HCT116 (cell line): Measurements from ENCODE around the gene LTO1. TPM values are rescaled to one million over a fixed set of nuclear protein-coding genes. Genes with fewer than 3 reads are reported as not detected.

Source experiments
- ATAC-seq: fragments of 200-7000 bp; cut with Tn5 transposase; 2 replicates; pipeline ENCODE4 v1.9.1; 2020; ENCODE audit warnings: mild to moderate bottlenecking, moderate library complexity
- BruUV-seq: library from RNA; stranded (reverse); fragments of 400-500 nt; replicated peaks from 2 replicates; lab custom pipeline; 2021; lab: Mats Ljungman, UMichigan
- CTCF ChIA-PET: fragments of 300-600 bp; sonication (Branson Sonifier 250); formaldehyde crosslinking; loops from one replicate; lab custom pipeline; 2021; ENCODE audit warnings: antibody characterized with exemption; lab: Charles Lee
- POLR2A ChIA-PET: fragments of 300-600, 350-600 bp; sonication (Branson Sonifier 250); formaldehyde crosslinking; loops from one replicate; lab custom pipeline; 2021; ENCODE audit warnings: antibody characterized with exemption; lab: Charles Lee
- RAD21 ChIA-PET, 2 experiments: fragments of 300-600 bp; sonication (Branson Sonifier 250); formaldehyde crosslinking; loops; one replicate each; lab custom pipeline; 2023; ENCODE audit warnings: low total read pairs in 2 of 2; ENCODE audit not compliant: uncharacterized antibody in 2 of 2, unreplicated experiment in 2 of 2, low non-redundant PET in 1 of 2; lab: Charles Lee
- DNase-seq: peaks from one replicate; pipeline ENCODE4 v3.0.0-alpha.2; 2010; ENCODE audit warnings: low read depth, low spot score
- H2AFZ ChIP-seq: fragments of 200-600 bp; shearing (Covaris generic), sonication (generic); 2 replicates; pipeline ENCODE4 v1.6.1; 2017; ENCODE audit warnings: low read depth, mixed run types, mixed read lengths, antibody characterized with exemption, low read length; ENCODE audit not compliant: poor library complexity, severe bottlenecking
- H3K27ac ChIP-seq: 2 replicates; pipeline ENCODE4 v1.5.1; 2012; ENCODE audit warnings: low read depth, low read length
- H3K27me3 ChIP-seq: fragments of 200-600 bp; sonication (generic); 2 replicates; pipeline ENCODE4 v1.6.1; 2016; ENCODE audit warnings: mixed run types, low read length, mixed read lengths; ENCODE audit not compliant: insufficient read depth
- H3K36me3 ChIP-seq, 2 experiments: fragments of 200-500 bp in 1 of 2; fragments of 200-600 bp in 1 of 2; sonication (Bioruptor generic) in 1 of 2; sonication (generic) in 1 of 2; 2 replicates each; pipeline versions ENCODE4 v1.5.1 to v1.6.1; 2014 to 2016; ENCODE audit warnings: low read length in 2 of 2, inconsistent platforms in 1 of 2, mixed read lengths in 1 of 2, mixed run types in 1 of 2; ENCODE audit not compliant: insufficient read depth in 2 of 2, control insufficient read depth in 1 of 2
- H3K4me1 ChIP-seq, 2 experiments: fragments of 200-600 bp in 1 of 2; sonication (generic) in 1 of 2; 2 replicates each; pipeline versions ENCODE4 v1.5.1 to v1.6.1; 2012 to 2017; ENCODE audit warnings: low read length in 2 of 2, inconsistent platforms in 1 of 2, mild to moderate bottlenecking in 1 of 2, mixed read lengths in 1 of 2, mixed run types in 1 of 2, moderate library complexity in 1 of 2; ENCODE audit not compliant: insufficient read depth in 2 of 2, control insufficient read depth in 1 of 2
- H3K4me2 ChIP-seq: fragments of 200-600 bp; sonication (generic); 2 replicates; pipeline ENCODE4 v1.6.1; 2017; ENCODE audit warnings: mixed run types, low read length, mixed read lengths
- H3K4me3 ChIP-seq, 2 experiments: fragments of 200-600 bp in 1 of 2; sonication (generic) in 1 of 2; replicated peaks in 1 of 2; 2 replicates each; pipeline ENCODE4 v1.5.1; 2011 to 2016; ENCODE audit warnings: low read length in 2 of 2, control low read depth in 1 of 2, low read depth in 1 of 2, mild to moderate bottlenecking in 1 of 2, mixed read lengths in 1 of 2, mixed run types in 1 of 2
- H3K79me2 ChIP-seq: fragments of 200-600 bp; sonication (generic); 2 replicates; pipeline ENCODE4 v1.6.1; 2017; ENCODE audit warnings: mild to moderate bottlenecking, mixed run types, low read length, moderate library complexity, mixed read lengths; ENCODE audit not compliant: insufficient read depth
- H3K9ac ChIP-seq: fragments of 200-600 bp; sonication (generic); 2 replicates; pipeline ENCODE4 v1.6.1; 2016; ENCODE audit warnings: low read length, mixed read lengths
- H3K9me2 ChIP-seq: fragments of 200-600 bp; sonication (generic), shearing (Covaris generic); 2 replicates; pipeline ENCODE4 v1.6.1; 2017; ENCODE audit warnings: mixed run types, mild to moderate bottlenecking, moderate library complexity; ENCODE audit not compliant: insufficient read depth
- H3K9me3 ChIP-seq, 2 experiments: fragments of 200-500 bp in 1 of 2; fragments of 200-600 bp in 1 of 2; sonication (Bioruptor generic) in 1 of 2; sonication (generic) in 1 of 2; 2 replicates each; pipeline ENCODE4 v1.6.1; 2014 to 2017; ENCODE audit warnings: low read length in 2 of 2, mixed read lengths in 2 of 2, inconsistent platforms in 1 of 2, low read depth in 1 of 2, mild to moderate bottlenecking in 1 of 2, mixed run types in 1 of 2, moderate library complexity in 1 of 2; ENCODE audit not compliant: control insufficient read depth in 1 of 2, insufficient read depth in 1 of 2
- H4K20me1 ChIP-seq: fragments of 200-600 bp; sonication (generic), shearing (Covaris generic); 2 replicates; pipeline ENCODE4 v1.6.1; 2017; ENCODE audit warnings: mixed run types, mild to moderate bottlenecking, moderate library complexity; ENCODE audit not compliant: insufficient read depth
- ATF3 ChIP-seq: IDR thresholded peaks from 2 replicates; pipeline ENCODE4 v1.6.1; 2012
- CTCF ChIP-seq, 3 experiments: fragments of 200-600 bp in 1 of 3; sonication (generic) in 1 of 3; IDR thresholded peaks in 2 of 3; conservative IDR thresholded peaks in 1 of 3; 2 replicates each; pipeline ENCODE4 v1.5.1; 2012 to 2017; ENCODE audit warnings: low read depth in 2 of 3, low read length in 2 of 3, antibody characterized with exemption in 1 of 3, borderline replicate concordance in 1 of 3, control low read depth in 1 of 3, mild to moderate bottlenecking in 1 of 3, mixed read lengths in 1 of 3, mixed run types in 1 of 3, moderate library complexity in 1 of 3; ENCODE audit not compliant: insufficient read depth in 1 of 3
- EGR1 ChIP-seq: IDR thresholded peaks from 2 replicates; pipeline ENCODE4 v1.6.1; 2012; ENCODE audit warnings: low read depth
- ELF1 ChIP-seq: IDR thresholded peaks from 2 replicates; pipeline ENCODE4 v1.6.1; 2012; ENCODE audit warnings: low read depth, borderline replicate concordance
- FOSL1 ChIP-seq: IDR thresholded peaks from 2 replicates; pipeline ENCODE4 v1.6.1; 2012; ENCODE audit warnings: low read depth
- JUND ChIP-seq: IDR thresholded peaks from 2 replicates; pipeline ENCODE4 v1.6.1; 2012
- POLR2AphosphoS5 ChIP-seq: IDR thresholded peaks from 2 replicates; pipeline ENCODE4 v1.6.1; 2011; ENCODE audit warnings: mild to moderate bottlenecking, low read depth, low read length, moderate library complexity
- RAD21 ChIP-seq: IDR thresholded peaks from 2 replicates; pipeline ENCODE4 v1.6.1; 2012; ENCODE audit warnings: low read depth, mild to moderate bottlenecking
- TCF7L2 ChIP-seq: IDR thresholded peaks from 2 replicates; pipeline ENCODE4 v1.7.0; 2011; ENCODE audit warnings: borderline replicate concordance, inconsistent platforms; ENCODE audit not compliant: insufficient read depth, insufficient read length; ENCODE audit errors: extremely low read depth
- ZFX ChIP-seq: fragments of 450-650 bp; IDR thresholded peaks from 2 replicates; pipeline ENCODE4 v1.6.1; 2017
- ZNF274 ChIP-seq: fragments of 200-500 bp; sonication (Bioruptor generic); IDR thresholded peaks from 2 replicates; pipeline ENCODE4 v1.6.1; 2014; ENCODE audit warnings: mild to moderate bottlenecking, low read depth, low read length, inconsistent platforms
- intact Hi-C: fragments of 100-400 bp; cut with micrococcal nuclease; formaldehyde crosslinking; loops from 2 replicates; pipeline ENCODE4 v1.10.0; 2022
- total RNA-seq: library from RNA; stranded (reverse); gene quantifications from one replicate; pipeline ENCODE4 v1.2.1, GENCODE V29; 2021; ENCODE audit not compliant: unreplicated experiment

LTO1 gene
- total RNA-seq, 1 experiment from 2014 or later, result 21.3 TPM

- Histone ChIP-seq H3K9me2 (no peaks in the 10 kb centered on the region), H2AFZ (no peak overlapping the region), H3K4me1 (peaks cover 7 to 19% of the 10 kb centered on the region in 2 experiments; a peak in 3 of 4 replicates), H3K4me2 (0 out of 2 replicates have a peak overlapping the region, but pooled peaks have one; percentile 12), H4K20me1 (no peaks in the 10 kb centered on the region), H3K9me3 (no peaks in the 10 kb centered on the region), H3K27me3 (no peaks in the 10 kb centered on the region), H3K36me3 (peaks cover 0 to 6% of the 10 kb centered on the region in 2 experiments; a peak in 1 of 4 replicates), H3K27ac (no peak overlapping the region), H3K4me3 (no peak overlapping the region), H3K9ac (no peak overlapping the region), H3K79me2 (no peaks in the 10 kb centered on the region)
- intact Hi-C loops, result loop anchor here (5.0 kb wide), 1 partner anchor 84 kb away; no protein-coding TSS in a partner anchor
- RAD21 ChIA-PET, result interaction anchor here in 1 of 2 experiments (1.3 to 1.4 kb wide), 2 partner anchors 14 to 480 kb away, joined by 5 read pairs; no protein-coding TSS in a partner anchor
- BruUV-seq, result no TSS peak
- no peak for TF ChIP-seq JUND
- TF ChIP-seq ATF3, result no peak
- TF ChIP-seq RAD21, result peak; percentile 73
- TF ChIP-seq ZNF274, result no peak
- no peak for TF ChIP-seq FOSL1
- TF ChIP-seq ELF1, result no peak
- TF ChIP-seq EGR1, result no peak
- TF ChIP-seq POLR2AphosphoS5, result no peak
- TF ChIP-seq TCF7L2, result no peak
- peak; percentile 72 to 81 (median 78) for TF ChIP-seq CTCF (IDR thresholded peaks at IDR 0.05 in 2 of 3, conservative IDR thresholded peaks at IDR 0.05 in 1 of 3; ENCODE audit: borderline replicate concordance in 1 of 3, insufficient read depth in 1 of 3, low read depth in 2 of 3, low read length in 2 of 3)
- TF ChIP-seq ZFX, result no peak
- CTCF ChIA-PET, result interaction anchor here (0.7 to 1.5 kb wide), 4 partner anchors 9 to 169 kb away, joined by 3 read pairs; no protein-coding TSS in a partner anchor
- ATAC-seq (peak; percentile 83), DNase-seq (no peak)
- POLR2A ChIA-PET, result interaction anchor here (0.9 kb wide), 1 partner anchor 14 kb away, joined by 3 read pairs; no protein-coding TSS in a partner anchor
These were observed 43.0 kb upstream of the LTO1 start for GRCh38 chr11:69718147-69718546.
